ENCODE measurements around the gene RFFL.

RFFL gene

DNA sequence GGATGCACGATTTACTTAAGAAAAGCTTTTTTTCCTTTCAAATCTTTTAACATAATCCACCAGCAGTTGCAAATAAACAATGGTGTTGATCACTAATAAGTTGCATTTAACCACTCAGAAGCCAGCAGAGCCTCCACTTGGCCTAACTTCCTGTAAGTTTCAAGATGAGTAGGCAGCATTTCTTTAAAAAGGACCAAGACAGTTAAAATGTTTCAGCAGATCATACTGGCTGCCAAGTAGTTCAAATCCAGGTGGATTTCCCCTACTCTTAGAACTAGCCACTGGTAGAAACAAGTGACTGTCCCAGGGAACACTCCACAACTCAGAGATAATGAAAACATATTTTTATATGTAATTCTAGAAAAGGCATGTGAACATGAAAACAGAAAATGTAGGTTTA lies 17.0 kb upstream of the RFFL start:
- DNase-seq, result peak; percentile 34

DNA sequence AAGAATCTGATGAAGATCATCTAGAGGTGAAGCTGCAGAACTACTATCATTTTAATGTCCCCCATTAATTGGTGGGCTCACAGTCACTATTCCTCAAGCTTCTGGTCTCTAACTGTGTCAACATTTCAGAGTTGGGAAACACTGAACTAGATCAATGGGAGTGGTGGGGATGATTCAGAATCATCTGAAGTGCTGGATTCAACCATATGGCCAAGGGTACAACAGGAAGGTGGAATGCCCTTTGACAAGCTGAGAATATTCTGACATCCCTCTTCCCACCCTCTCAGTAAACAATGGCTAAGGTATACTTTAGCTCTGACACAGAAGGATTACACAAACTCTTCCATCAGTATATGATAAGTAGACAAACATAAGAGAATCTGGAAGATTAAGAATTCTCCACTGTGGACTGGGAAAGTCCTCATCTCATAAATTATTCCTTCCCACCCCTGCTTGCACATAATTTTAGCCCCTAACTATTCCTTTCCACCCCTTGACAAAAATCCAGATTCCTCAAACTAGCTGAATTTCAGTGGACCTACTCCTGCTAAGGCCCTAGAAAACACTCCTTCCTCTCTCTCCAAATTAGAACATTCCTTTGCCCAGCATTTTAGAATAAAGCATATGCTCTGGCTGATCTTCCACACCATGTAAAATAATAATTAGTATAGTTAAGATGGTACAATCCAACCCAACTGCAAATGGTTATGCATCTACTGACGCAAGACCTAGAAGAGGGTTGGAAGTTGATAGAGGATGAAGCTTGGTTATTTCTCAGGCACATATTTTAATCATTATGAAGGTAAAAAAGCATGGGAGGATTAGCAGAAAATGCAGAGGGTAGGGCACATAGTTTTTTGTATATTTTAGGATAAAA lies 16.3 kb upstream of the RFFL start:
- no peak for DNase-seq

GRCh38 chr17:35076874-35077273 lies 13.4 kb upstream of the RFFL start:
- no peak for DNase-seq

GRCh38 chr17:35074711-35075707 lies 11.5 kb upstream of the RFFL start:
- DNase-seq, result no peak

GRCh38 chr17:35073991-35074627 lies 10.6 kb upstream of the RFFL start:
- peak; percentile 53 for DNase-seq

DNA sequence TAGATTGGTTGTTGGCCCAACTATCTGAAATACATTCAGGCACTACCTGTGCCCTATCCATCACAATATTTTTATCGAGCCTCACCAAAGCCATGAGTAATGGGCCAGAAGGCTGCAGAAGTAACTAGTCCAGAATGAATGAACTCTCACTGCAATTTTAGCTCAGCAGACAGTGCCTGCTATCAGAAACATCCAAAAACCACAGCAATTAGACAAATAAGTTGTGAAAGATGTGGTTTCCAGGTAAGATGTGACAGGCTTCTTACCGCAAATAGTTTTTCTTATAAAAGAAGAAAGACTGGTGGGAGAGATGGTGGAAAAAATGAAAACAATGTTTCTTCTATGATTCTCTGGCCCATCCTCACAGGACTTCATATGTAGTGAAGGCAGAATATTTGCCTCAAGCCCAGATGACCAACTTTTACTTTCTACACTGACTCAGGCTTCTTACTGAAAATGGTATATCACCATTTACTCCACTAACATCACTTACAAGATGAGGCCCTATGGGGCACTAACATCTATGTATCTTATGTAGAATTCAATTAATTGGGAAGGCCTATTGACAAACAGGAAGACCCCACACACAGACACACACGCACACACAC lies 9.8 kb upstream of the RFFL start:
- peak; percentile 60 for DNase-seq

DNA sequence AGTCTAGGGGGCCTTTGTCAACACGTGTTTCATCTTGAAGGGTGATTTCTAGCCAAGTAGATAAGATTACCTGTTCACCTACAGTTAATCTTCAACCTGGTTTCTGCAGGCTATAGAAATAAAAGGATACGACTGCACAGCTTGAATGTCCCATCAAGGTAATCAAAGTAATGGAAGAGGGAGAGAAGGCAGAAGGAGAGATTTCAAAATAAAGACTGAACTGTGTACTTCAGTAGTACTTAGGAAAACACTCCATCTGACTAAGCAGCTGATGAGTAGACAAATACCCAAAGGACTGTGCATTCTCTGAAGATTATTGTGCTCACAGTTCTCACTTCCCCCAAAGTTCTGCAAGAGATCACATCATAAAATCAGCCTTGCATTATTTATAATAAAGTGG lies 5.8 kb upstream of the RFFL start:
- DNase-seq, result no peak

- DNase-seq, result no peak
Measured at GRCh38 chr17:35068249-35068648, 4.7 kb upstream of the RFFL start.

GRCh38 chr17:35065880-35066279 lies 2.4 kb upstream of the RFFL start:
- DNase-seq, result no peak

DNA sequence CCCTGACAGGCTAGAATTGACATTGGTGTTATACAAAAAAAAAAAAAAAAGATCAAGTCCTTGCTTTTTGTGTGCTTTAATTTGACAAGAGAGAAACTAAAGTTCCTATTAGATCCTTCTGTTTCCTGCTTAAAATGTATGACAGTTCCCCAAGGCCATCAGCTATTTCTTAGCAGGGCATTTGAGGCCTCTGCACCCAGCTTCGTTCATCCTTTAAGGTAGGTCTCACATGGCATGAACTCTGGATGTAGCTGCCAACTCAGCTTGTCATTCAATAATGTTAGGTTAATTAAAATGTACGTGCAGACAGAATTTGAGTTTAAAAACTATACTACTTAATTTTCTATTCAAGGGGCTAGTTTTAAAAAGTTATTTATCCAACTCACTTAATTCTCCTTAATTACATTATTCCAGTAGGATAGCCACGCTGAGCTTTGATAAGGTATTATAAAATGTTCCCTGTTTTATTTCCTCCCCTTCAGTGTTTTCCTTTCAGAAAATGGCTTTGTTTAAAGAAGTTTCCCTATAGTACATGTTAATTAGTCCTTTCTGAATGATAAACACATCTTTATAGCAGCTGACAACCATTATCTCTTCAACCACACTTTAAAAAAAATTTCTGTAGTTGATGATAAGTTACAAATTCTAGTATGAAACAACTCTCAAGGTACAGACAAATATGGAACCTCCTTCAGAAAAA lies 1.2 kb upstream of the RFFL start:
- DNase-seq, result no peak

DNA sequence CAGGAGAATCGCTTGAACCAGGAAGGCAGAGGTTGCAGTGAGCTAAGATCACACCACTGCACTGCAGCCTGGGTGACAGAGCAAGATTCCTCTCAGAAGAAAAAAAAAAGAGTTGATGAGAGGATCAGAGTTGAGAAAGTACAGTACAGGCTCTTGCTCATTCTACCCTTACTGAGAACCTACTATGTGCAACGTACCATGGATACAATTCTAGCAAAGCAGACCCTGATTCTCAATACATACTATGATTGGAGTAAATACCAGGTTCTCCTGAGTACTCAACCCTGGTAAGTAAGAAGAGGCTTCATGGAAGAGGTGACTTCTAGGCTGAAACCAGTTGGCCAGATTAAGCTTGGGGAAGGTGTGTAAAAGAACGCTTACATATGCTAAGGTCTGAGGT lies 1.2 kb downstream of the RFFL start:
- DNase-seq, result no peak

DNA sequence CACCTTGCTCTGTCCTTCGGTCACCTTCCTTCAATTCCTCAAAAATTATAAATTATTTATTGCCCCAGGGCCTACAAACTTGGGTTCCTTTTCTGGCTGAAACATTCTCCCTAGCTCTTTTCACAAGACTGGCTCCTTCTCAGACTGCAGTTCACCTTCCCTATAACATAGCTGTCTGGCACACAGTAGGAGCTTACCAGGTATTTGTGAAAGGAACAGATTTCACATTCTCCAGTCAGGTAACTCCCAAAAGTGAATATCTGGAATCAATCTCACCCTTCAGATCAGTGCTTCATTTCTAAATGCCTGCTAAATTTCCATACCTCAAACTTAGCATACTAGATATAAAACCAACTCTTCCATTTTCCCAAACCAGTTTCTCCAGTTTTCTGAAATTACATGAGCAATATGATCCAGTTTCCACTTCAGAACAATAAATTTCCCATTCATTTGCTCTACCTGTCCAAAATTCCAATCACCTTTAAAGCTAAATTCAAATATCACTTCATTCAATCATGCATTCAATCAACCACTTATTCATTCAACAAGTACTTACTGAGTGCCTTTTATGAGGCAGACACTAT lies 6.1 kb downstream of the RFFL start:
- DNase-seq, result no peak

GRCh38 chr17:35056013-35056412 lies 7.5 kb downstream of the RFFL start:
- DNase-seq, result no peak

- no peak for DNase-seq
Measured at GRCh38 chr17:35053204-35053603, 10.3 kb downstream of the RFFL start.

GRCh38 chr17:35052780-35053179 lies 10.7 kb downstream of the RFFL start:
- no peak for DNase-seq

GRCh38 chr17:35052241-35052610 lies 11.3 kb downstream of the RFFL start:
- no peak for DNase-seq

- DNase-seq, result peak; percentile 49
Measured at GRCh38 chr17:35051579-35052240, 11.8 kb downstream of the RFFL start.

DNA sequence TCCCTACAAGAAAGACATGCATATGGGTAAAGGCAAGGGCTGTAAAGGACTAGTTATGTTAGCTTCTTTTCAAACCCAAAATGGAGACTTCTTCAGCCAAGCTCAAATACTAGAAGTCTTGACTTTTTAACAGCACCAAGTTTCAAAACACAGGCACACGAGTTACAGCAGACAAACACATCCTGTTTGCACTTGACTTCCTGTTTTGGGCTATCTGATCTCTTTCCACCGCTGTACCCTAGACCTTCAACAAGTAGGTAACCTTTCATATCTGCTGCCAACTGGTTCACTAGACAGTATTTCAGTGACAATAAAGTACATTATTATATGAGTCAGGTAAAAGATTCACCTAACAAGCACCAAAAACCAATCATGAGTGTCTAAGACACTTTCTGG lies 12.3 kb downstream of the RFFL start:
- DNase-seq, result peak; percentile 87

DNA sequence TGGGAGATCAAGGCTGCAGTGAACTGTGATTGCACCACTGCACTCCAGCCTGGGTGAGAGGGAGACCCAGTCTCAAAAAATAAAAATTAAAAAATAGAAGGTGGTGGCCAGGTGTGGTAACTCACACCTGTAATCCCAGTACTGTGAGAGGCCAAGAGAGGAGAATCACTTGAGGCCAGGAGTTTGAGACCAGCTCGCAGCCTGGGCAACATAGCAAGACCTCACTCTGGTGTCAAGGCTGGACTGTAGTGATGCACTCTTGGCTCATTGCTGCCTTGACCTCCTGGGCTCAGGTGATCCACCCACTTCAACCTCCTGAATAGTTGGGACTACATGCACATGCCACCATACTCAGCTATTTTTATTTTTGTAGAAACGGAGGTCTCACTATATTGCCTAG lies 13.3 kb downstream of the RFFL start:
- no peak for DNase-seq

- DNase-seq, result no peak
Measured at GRCh38 chr17:35048685-35049379, 14.7 kb downstream of the RFFL start.
